WTC11 (cell line): Measurements from ENCODE around the gene SLC38A3.

Experiments
- ESRRA ChIP-seq: sonication (generic); formaldehyde crosslinking; IDR thresholded peaks from 2 replicates; pipeline ENCODE4 v1.8.1; 2022; ENCODE audit warnings: mild to moderate bottlenecking, missing genetic modification reagents, borderline replicate concordance
- NFYB ChIP-seq: sonication (generic); formaldehyde crosslinking; conservative IDR thresholded peaks from 2 replicates; pipeline ENCODE4 v1.8.0; 2022; ENCODE audit warnings: low read depth, missing genetic modification reagents
- TF ChIP-seq, protein P1 (sequence below): fragments of 200-600 bp; IDR thresholded peaks from 2 replicates; pipeline ENCODE4 v1.8.0; 2022; ENCODE audit warnings: antibody characterized with exemption

DNA sequence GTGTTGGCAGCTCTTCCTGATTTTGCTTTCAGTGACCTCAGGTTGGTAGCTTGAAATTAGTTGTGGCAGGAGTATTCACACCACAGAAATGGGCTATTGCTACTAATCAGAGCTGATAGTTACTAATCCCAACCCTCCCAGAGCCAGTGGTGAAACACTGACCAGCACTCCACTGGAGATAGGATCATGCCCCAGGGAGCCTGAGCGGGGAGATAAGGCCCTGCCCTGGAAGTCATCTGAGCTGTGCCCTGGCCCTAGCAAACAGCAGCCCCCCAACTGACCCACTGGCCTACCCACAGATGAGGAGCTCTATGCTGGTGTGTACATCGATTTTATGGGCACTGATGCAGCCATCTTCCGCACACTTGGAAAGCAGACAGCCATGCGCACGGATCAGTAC lies 23.1 kb upstream of the SLC38A3 start:
- TF ChIP-seq, protein P1, sequence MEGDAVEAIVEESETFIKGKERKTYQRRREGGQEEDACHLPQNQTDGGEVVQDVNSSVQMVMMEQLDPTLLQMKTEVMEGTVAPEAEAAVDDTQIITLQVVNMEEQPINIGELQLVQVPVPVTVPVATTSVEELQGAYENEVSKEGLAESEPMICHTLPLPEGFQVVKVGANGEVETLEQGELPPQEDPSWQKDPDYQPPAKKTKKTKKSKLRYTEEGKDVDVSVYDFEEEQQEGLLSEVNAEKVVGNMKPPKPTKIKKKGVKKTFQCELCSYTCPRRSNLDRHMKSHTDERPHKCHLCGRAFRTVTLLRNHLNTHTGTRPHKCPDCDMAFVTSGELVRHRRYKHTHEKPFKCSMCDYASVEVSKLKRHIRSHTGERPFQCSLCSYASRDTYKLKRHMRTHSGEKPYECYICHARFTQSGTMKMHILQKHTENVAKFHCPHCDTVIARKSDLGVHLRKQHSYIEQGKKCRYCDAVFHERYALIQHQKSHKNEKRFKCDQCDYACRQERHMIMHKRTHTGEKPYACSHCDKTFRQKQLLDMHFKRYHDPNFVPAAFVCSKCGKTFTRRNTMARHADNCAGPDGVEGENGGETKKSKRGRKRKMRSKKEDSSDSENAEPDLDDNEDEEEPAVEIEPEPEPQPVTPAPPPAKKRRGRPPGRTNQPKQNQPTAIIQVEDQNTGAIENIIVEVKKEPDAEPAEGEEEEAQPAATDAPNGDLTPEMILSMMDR, result no peak
- TF ChIP-seq ESRRA (CRISPR knock-in tag), result no peak
- no peak for TF ChIP-seq NFYB (CRISPR knock-in tag)
